ENCODE data around the gene PGLYRP2.
"Not testable (repeated sequence)": the region's sequence is repeated elsewhere in the genome, so short reads cannot be mapped to it uniquely, and the experiment has no call there.

The PGLYRP2 gene

GRCh38 chr19:15479391-15480345 is at the start of gene PGLYRP2:
TSS of gene PGLYRP2 (minus strand) at chr19:15479501. CDS start at chr19:15479371, 130 bp downstream.
- DNase-seq: no peak

GRCh38 chr19:15527705-15528104 is 48.4 kb upstream of the PGLYRP2 start:
- no peak for DNase-seq

DNA sequence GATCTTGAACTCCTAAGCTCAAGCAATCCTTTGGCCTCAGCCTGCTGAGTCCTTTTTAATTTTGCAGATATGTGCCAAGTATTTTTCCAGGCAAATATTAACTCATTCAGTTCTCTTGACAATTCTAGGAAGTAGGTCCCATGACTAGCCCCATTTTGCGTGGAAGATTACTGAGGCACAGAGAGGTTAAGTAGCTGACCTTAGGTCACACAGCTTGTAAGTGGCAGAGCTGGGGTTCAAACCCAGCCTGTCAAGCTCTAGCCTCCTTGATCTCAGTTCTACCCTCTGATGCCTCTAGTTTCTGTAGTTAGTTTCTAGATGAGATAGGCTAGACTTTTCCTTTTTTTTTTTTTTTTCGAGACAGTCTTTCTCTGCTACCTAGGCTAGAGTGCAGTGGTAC is 47.1 kb upstream of the PGLYRP2 start:
- no peak for DNase-seq

DNA sequence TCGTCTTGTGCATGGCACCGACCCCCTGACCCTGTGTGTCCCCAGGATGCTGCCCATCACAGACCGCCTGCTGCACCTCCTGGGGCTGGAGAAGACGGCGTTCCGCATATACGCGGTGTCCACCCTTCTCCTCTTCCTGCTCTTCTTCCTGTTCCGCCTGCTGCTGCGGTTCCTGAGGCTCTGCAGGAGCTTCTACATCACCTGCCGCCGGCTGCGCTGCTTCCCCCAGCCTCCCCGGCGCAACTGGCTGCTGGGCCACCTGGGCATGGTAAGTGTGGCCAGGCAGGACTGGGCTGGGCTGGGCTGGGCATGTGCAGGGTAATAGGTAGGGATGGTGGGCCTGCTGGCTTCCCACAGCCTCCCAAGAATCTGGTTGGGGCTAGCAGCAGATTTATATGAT is 46.0 kb upstream of the PGLYRP2 start:
- DNase-seq: no peak

GRCh38 chr19:15524781-15525180 is 45.5 kb upstream of the PGLYRP2 start:
- no peak for DNase-seq

DNA sequence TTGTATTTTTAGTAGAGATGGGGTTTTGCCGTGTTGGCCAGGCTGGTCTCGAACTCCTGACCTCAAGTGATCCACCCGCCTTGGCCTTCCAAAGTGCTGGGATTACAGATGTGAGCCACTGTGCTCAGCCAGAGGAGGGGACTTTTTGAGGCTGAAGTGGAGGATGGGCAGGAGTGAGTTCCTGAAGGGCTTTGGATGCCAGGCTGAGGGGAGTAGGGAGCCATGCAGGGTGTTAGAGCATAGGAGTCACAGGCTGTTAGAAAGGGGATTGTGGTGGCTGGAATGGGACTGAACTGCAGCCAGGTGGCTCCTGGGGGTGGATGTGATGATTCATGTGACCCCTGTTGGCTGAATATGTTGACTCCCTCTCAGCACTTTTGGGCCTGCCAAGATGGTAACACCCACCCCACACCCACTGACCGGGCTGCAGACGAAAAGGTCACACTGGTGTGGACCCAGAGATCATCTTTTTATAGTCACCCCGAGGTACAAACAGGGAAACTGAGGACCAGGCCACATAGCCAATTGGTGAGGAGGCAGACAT is 40.2 kb upstream of the PGLYRP2 start:
- no peak for DNase-seq

- no peak for DNase-seq
Observed at GRCh38 chr19:15517778-15518177, 38.5 kb upstream of the PGLYRP2 start.

DNA sequence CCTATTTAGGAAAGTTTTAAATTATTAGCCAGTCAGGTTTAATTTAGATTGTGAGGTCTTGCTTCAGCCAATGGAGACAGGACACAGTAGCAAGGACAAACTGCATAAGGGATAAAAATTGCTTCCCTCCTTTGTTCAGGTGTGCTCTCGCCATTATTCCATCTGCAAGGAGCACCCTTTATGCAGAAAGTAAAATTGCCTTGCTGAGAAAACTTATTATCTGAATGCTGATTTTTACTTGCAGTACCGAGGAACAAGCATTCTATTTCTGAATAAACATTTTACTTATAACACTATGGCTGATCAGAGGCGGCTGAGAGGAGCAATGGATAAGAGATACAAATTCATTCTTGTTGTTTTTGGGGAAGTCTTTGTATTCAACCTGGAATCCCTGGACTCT is 37.1 kb upstream of the PGLYRP2 start:
- DNase-seq: no peak

- not testable (repeated sequence) for DNase-seq
Observed at GRCh38 chr19:15515227-15515625, 35.9 kb upstream of the PGLYRP2 start.

GRCh38 chr19:15511671-15512424 is 32.5 kb upstream of the PGLYRP2 start:
- DNase-seq: no peak

GRCh38 chr19:15508035-15508710 is 28.9 kb upstream of the PGLYRP2 start, which contains the start of gene CYP4F22:
TSS of gene CYP4F22 (plus strand) at chr19:15508525. CDS start at chr19:15525337, 16,812 bp downstream.
- DNase-seq: peak in 1 of 2 donors; percentile 16

DNA sequence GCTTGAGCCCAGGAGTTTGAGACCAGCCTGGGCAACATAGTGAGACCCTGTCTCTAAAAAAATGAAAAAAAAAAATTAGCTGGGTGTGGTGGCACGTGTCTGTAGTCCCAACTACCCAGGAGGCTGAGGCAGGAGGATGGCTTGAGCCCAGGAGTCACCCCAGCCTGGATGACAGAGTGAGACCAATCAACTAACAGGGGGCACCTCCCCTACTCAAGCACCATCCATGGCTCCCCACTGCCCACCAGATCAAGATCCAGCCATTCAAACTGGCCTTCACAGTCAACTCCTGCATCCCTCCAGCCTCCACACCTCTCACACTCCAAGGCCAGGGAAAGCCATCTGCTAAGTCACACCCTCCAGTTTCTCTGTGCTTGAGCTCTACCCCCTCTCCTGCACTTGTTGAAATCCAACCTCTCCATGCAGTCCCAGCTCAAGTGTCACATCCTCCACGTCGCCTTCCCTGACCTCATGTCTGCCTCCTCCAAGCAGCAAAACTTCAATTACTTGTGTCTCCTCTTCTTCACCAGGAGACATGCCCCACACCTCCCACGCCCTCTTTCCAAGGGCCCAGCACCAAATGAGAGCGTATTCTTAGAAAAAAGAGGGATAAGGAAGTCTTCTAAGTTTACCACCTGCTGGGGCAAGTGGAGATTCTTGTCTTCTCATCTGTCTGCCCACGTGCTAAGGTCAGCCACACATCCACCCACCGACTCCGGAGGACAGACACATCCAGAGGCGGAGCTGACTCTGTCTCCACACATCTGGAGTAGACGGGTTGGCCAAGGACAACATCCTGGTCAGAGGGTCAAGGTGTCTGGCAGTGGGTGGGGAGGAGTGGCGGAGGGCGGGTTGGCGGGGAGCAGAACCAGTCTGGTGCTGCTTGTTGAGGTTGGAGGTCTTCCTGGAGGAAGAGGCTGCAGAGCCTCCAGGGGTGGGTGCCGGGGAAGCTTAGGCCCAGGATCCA is 28.1 kb upstream of the PGLYRP2 start:
- no peak for DNase-seq

- no peak for DNase-seq
Observed at GRCh38 chr19:15506074-15506571, 26.8 kb upstream of the PGLYRP2 start.

DNA sequence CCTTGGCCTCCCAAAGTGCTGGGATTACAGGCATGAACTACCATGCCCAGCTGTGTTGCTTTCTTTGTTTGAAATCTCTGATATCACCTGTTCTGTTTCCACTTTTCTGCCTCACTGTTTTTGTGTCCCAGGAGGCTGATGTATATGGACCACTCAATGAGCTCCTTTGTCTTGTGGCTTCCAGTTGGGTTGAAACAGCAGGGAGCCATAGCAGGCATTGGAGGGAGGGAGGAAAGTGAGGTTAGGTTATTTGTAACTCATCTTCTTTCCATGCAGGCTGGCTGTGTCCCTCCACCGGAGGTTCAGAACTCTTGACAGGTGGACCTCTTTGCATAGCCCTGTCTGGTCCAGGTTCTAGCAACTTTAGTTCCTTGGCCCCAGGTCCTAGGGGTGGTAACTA is 23.0 kb upstream of the PGLYRP2 start:
- DNase-seq: no peak

- no peak for DNase-seq
Observed at GRCh38 chr19:15501596-15501995, 22.3 kb upstream of the PGLYRP2 start.

GRCh38 chr19:15498910-15499309 is 19.6 kb upstream of the PGLYRP2 start:
- DNase-seq: no peak

- no peak for DNase-seq
Observed at GRCh38 chr19:15498156-15498858, 19.0 kb upstream of the PGLYRP2 start.

GRCh38 chr19:15495151-15495550 is 15.8 kb upstream of the PGLYRP2 start:
- no peak for DNase-seq

DNA sequence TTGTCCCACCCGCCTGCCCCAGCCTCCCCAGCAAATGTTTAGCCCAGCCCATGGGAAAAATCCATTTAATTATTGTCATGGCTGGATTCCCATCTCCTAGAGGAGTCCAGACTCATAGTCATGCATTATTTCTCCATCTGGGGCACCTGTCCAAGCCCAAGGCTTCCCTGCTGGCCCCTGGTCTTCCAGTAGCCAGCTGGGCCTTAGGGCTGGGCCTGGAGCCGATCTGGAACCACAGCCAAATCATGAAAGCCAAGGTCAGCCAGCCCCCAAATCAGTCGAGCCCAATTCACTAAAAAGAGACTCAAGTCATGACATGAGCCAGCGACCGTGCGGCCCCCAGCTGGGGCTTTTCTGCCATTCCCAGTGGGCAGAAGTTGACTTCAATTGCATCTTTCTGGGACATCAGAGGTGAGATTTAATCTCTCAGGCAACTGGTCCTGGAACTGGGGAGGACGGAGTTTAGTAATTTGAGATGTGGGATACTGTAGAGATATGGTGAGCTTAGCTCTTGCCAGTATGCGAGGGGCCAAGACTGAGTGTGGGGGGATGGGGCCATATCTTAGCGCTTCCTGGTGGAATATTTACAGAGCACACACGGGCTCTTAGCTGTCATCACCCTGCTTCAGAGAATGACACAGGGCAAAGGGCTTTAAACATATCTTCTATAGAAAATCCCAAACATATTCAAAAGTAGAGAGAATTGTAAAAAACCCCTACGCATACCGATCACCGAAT is 9.4 kb upstream of the PGLYRP2 start:
- no peak for DNase-seq

- no peak for DNase-seq
Observed at GRCh38 chr19:15487038-15487437, 7.7 kb upstream of the PGLYRP2 start.
